VCaP (cell line): ENCODE measurements around the gene TMCO2.

Experiments
- H3K27ac ChIP-seq: fragments of 450-650 bp; 2 replicates; pipeline ENCODE4 v1.5.1; 2017
- TF ChIP-seq, protein P1 (sequence below): fragments of 450-650 bp; conservative IDR thresholded peaks from 2 replicates; pipeline ENCODE4 v1.5.1; 2017; ENCODE audit warnings: mild to moderate bottlenecking, moderate library complexity

The TMCO2 gene

DNA sequence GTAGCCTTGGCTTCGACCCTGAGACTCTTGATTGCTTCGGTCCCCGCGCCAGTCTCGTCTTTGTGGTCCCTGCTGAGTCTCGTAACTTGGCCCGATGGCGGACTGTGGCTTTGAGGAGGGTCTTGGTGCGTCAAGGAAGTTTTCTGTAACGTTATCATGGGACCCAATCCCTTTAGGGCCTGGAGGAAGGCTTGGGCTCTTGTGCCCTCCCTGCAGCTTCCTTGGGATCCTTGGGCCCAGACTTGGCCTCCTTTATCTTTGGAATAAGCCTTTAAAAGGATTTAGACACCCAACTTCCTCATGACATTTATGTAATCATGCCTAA is 10.7 kb downstream of the TMCO2 start:
- peak overlapping the region; percentile 96 for H3K27ac ChIP-seq
- TF ChIP-seq, protein P1, sequence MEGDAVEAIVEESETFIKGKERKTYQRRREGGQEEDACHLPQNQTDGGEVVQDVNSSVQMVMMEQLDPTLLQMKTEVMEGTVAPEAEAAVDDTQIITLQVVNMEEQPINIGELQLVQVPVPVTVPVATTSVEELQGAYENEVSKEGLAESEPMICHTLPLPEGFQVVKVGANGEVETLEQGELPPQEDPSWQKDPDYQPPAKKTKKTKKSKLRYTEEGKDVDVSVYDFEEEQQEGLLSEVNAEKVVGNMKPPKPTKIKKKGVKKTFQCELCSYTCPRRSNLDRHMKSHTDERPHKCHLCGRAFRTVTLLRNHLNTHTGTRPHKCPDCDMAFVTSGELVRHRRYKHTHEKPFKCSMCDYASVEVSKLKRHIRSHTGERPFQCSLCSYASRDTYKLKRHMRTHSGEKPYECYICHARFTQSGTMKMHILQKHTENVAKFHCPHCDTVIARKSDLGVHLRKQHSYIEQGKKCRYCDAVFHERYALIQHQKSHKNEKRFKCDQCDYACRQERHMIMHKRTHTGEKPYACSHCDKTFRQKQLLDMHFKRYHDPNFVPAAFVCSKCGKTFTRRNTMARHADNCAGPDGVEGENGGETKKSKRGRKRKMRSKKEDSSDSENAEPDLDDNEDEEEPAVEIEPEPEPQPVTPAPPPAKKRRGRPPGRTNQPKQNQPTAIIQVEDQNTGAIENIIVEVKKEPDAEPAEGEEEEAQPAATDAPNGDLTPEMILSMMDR: no peak

DNA sequence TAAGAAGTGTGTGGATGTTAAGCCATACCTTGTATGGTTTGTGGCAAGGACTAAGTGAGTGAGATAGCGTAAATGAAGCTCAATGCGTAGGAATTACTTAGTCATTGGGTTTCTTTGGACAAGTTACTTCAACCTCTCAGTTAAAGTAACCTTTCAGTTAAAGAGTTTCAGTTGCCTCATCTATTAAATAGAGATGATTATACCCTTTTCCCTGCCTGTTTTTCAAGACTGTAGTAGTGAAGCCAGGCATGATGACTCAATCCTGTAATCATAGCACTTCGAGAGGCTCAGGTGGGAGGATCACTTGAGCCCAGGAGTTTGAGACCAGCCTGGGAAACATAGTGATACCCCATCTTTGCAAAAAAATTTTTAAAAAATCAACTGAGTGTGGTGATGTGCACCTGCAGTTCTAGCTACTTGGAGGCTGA is 16.6 kb downstream of the TMCO2 start:
- no peak overlapping the region for H3K27ac ChIP-seq
- TF ChIP-seq, protein P1: no peak

DNA sequence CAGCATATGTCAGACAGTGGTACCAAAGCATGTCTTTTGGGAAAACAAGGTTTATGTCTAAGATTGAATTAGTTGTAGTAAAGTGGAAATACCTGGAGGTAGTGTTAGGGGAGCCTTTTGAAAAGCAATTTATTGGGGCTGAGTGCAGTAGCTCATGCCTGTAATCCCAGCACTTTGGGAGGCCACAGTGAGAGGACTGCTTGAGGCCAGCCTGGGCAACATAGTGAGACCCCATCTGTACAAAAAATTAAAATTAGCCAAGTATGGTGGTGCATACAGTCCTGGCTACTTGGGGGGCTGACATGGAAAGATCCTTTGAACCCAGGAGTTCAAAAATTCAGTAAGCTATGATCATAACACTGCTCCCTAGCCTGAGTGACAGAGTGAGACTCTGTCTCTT is 17.6 kb downstream of the TMCO2 start:
- TF ChIP-seq, protein P1: no peak
- no peak overlapping the region; the same call in 1 of the 2 replicates for H3K27ac ChIP-seq

DNA sequence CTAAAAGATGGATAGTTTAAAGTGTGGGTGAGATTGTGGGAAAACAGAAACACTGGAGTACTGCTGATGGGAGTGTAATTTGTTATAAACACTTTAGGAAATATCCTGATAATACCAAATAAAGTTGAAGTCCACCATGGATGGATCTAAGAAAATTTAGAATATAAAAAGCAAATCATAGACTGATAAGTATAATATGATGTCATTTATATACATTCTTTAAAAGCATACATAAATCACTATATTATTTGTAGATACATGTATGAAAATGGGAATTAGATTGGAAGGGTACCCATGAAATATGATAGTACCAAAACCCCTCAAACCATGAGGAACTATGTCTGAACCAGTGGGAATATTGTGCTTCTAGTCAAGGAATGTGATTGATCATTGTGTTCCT is 18.2 kb downstream of the TMCO2 start:
- peak overlapping the region; percentile 83 for H3K27ac ChIP-seq
- TF ChIP-seq, protein P1: no peak

DNA sequence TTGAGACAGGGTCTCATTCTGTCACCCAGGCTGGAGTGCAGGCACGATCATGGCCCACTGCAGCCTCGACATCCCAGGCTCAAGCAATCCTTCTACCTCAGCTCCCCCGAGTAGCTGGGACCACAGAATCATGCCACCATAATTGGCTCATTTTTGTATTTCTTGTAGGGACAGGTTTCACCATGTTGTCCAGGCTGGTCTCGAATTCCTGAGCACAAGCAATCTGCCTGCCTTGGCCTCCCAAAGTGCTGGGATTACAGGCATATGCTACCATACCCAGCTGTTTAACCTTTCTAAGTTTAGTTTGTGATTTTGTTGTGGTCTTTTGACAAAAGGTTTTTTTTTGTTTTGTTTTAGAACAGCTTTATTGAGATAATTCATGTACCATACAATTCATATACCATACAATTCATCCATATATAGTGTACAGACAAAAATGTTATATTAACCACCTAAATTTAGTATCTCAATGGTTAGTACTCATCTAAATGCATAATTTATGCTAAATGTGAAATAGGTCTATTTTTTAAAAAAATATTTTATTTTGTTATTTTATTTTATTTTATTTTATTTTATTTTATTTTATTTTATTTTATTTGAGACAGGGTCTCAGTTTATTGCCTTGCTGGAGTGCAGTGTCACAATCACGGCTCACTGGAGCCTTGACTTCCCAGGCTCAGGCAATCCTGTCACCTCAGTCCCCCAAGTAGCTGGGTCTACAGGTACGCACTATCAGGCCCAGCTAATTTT is 19.2 kb downstream of the TMCO2 start:
- TF ChIP-seq, protein P1: no peak
- H3K27ac ChIP-seq: peak overlapping the region; percentile 83

DNA sequence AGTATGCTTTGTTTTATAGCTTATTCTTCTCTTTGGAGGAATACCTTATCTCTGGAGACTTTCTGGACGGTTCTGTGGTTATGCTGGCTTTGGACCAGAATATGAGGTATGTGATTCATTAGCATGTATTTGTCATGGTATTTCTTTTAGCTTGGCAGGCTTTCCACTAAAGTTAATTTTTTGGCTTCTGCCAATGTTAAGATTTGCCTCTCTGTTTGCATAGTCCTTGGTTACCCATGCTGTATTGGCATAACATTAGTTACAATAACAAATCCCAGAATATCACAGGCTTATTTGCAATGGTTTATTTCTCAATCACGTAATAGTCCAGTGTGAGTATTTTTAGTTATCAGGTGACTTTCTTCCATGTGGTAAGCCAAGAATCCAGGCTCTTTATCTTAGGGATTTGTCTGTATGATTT is 20.0 kb downstream of the TMCO2 start:
- peak overlapping the region; percentile 83 for H3K27ac ChIP-seq
- TF ChIP-seq, protein P1: no peak

DNA sequence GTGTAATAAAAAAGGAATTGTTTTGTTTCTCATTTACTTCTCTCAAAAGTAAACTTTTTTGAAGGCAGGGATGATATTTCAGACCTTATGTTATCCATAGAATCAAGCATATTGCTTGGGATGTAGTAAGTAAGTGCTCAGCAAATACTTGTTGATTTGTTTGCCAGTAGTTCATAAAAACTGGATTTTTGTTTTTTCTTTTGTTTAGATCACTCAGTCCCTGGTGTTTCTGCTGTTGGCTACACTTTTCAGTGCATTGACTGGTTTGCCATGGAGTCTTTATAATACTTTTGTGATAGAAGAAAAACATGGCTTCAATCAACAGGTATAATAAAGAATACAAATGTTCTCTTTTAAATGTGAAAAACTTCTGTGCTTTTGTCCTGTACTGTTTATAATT is 20.5 kb downstream of the TMCO2 start:
- peak overlapping the region; percentile 83 for H3K27ac ChIP-seq
- TF ChIP-seq, protein P1: no peak
